Measurements from ENCODE around the gene DLGAP1.

- TF ChIP-seq CTCF (IDR thresholded peaks at IDR 0.05 in 4 of 5, conservative IDR thresholded peaks at IDR 0.05 in 1 of 5), result no peak
- no peak for TF ChIP-seq POLR2A (IDR thresholded peaks at IDR 0.05)
Measured at GRCh38 chr18:3845161-3845560, 609.9 kb downstream of the DLGAP1 start.
